ENCODE data around the gene TSHZ2.
"Not testable (repeated sequence)": the region's sequence is repeated elsewhere in the genome, so short reads cannot be mapped to it uniquely, and the experiment has no call there.

TSHZ2 gene

DNA sequence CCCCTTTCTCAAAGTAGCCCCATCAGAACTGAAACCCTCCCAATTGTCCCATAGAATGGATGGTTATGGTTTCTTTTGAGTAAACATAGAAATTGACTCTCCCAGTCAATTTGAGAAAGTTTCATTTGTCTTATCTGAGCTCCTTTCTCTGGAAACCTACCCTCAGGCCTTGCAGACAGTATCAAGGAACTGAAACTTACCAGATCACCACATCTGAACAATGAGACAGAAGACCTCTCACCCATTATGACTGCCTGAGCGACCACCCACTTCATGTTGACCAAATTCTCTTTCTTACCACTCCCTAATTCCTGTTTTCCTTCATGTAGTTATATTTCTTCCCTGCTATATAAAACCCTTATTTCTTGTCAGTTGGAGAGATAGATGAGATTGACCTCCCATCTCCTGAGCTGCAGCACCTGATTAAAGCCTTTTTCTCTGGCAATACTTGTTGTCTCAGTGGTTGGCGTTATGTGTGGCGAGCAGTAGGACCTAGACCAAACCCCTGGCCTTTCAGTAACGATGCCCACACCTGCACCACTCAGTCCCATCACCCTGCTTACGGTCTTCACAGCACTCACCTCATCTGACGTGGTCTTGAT is 482.6 kb downstream of the TSHZ2 start:
- H3K4me3 Mint-ChIP-seq, result no peak overlapping the region
- H3K27ac Mint-ChIP-seq, result no peak overlapping the region
- intact Hi-C loops (cut with micrococcal nuclease), result no loop called here
- no peaks in the 10 kb centered on the region for H3K4me1 Mint-ChIP-seq (ENCODE audit: low read depth)
- no peaks in the 10 kb centered on the region for H3K36me3 Mint-ChIP-seq (ENCODE audit: low read depth)
- H3K27me3 Mint-ChIP-seq, result no peaks in the 10 kb centered on the region
- H3K9me3 Mint-ChIP-seq, result peaks cover 36% of the 10 kb centered on the region

DNA sequence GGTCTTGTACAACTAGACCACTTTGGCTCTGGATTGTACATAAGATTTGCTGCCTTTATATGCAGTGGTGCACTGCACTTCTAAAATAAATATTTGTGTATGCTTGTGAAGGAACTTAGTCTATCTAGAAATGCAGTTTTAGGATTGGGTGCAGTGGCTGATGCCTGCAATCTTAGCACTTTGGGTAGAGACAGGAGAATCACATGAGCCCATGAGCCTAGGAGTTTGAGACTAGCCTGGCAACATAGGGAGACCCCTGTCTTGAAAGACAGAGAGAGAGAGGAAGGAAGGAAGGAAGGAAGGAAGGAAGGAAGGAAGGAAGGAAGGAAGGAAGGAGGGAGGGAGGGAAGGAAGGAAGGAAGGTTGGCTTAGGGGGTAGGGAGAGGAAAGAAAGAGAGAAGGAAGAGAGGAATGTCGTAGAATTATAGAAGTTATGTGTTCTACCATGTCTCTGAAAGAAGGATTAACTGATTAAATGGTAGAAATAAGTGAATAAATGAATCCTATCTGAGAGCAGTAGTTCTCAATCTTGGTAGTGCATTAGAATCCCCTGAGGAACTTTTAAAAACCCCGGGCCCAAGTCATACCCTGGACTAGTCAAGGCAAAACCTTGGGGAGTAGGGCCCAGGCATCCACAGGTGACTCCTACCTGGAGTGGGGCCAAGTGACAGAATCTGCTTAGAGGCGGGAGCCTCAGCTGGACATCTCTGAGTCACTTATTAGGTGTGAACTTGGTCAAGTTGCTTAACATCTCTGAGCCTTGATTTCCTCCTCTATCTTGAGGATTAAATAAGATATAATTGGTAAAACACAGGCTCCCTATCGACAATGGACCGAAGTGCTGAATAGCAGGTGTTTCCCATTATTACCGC is 491.2 kb downstream of the TSHZ2 start:
- intact Hi-C loops (cut with micrococcal nuclease), result no loop called here
- no peaks in the 10 kb centered on the region for H3K4me1 Mint-ChIP-seq (ENCODE audit: low read depth)

DNA sequence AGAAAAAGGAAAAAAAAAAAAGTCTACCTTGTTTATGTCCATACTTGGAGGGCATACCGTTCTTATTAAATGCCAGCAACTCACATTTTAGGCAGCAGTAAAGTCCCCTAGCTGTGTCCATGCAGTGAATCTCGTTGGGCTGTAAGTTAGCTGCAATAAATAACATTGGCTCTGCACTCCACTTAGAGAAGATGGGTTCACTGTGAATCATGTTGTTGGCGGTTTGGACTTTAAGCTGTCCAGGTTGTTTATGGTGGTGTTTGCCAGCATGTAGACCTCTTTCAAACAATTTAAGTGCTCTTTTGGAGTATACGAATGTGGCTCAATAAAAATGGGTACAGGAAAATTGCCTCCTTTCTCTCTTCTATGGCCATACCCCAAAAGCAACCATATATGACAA is 494.1 kb downstream of the TSHZ2 start:
- H3K4me3 Mint-ChIP-seq, result no peak overlapping the region
- intact Hi-C loops (cut with micrococcal nuclease), result no loop called here
- H3K36me3 Mint-ChIP-seq (ENCODE audit: low read depth), result no peaks in the 10 kb centered on the region
- H3K9me3 Mint-ChIP-seq, result peaks cover 9% of the 10 kb centered on the region
- peaks cover 4% of the 10 kb centered on the region for H3K27me3 Mint-ChIP-seq
- H3K4me1 Mint-ChIP-seq (ENCODE audit: low read depth), result no peaks in the 10 kb centered on the region
- no peak overlapping the region for H3K27ac Mint-ChIP-seq

More for the DNA sequence above, 491.2 kb downstream of the TSHZ2 start:
- Mint-ChIP-seq H3K27ac (no peak overlapping the region), H3K9me3 (peaks cover 9% of the 10 kb centered on the region), H3K4me3 (no peak overlapping the region), H3K27me3 (peaks cover 4% of the 10 kb centered on the region), H3K36me3 (ENCODE audit: low read depth) (no peaks in the 10 kb centered on the region)

DNA sequence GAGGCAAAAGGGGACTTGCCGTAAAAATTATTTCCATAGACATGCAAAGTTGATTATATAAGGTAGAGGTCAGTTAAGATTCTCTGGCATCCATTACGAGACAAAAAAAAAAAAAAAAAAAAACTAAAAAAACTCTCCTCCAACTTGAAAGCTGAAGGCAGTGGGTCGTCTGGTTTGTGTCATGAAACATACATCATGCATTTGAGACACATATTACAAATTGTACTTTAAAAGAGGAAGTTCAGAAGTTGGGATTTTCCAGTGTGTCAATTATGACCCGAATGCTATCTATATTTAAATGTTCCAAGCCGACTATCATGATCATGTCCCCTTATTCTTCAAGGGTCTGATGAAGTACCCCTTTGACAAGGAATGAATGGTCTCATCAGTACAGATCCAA is 496.4 kb downstream of the TSHZ2 start:
- Mint-ChIP-seq H3K27ac (no peak overlapping the region), H3K4me1 (ENCODE audit: low read depth) (no peaks in the 10 kb centered on the region), H3K9me3 (no peaks in the 10 kb centered on the region), H3K4me3 (no peak overlapping the region), H3K36me3 (ENCODE audit: low read depth) (no peaks in the 10 kb centered on the region), H3K27me3 (peaks cover 5% of the 10 kb centered on the region)
- intact Hi-C loops (cut with micrococcal nuclease), result no loop called here

DNA sequence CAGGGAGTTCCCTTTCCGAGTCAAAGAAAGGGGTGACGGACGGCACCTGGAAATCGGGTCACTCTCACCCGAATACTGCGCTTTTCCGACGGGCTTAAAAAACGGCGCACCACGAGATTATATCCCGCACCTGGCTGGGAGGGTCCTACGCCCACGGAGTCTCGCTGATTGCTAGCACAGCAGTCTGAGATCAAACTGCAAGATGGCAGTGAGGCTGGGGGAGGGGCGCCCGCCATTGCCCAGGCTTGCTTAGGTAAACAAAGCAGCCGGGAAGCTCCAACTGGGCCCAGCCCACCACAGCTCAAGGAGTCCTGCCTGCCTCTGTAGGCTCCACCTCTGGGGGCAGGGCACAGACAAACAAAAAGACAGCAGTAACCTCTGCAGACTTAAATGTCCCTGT is 500.7 kb downstream of the TSHZ2 start:
- intact Hi-C loops (cut with micrococcal nuclease); H3K9me3 Mint-ChIP-seq; H3K4me3 Mint-ChIP-seq; H3K4me1 Mint-ChIP-seq (ENCODE audit: low read depth); H3K36me3 Mint-ChIP-seq (ENCODE audit: low read depth); H3K27ac Mint-ChIP-seq; H3K27me3 Mint-ChIP-seq: not testable (repeated sequence)

DNA sequence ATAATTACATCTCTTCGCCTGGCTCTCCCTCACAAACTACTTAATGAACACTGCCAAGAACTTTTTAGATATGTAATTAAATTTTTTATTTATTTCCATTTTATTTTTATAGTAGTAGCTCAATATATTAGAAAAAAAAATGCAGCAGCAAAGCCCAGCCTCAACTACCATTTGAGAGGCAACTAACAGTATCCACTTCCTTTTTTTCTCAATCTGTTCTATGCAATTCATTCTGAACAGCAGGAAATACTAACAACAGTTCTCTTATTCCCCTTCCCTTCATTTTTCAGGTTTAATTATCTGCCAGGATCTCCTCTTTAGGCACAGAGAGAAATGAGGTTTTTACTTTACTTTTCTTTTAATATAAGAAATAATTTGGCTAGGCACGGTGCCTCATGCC is 508.8 kb downstream of the TSHZ2 start:
- H3K4me1 Mint-ChIP-seq (ENCODE audit: low read depth), result no peaks in the 10 kb centered on the region
- no peaks in the 10 kb centered on the region for H3K9me3 Mint-ChIP-seq
- H3K4me3 Mint-ChIP-seq, result no peak overlapping the region
- no peaks in the 10 kb centered on the region for H3K36me3 Mint-ChIP-seq (ENCODE audit: low read depth)
- H3K27me3 Mint-ChIP-seq, result no peaks in the 10 kb centered on the region
- H3K27ac Mint-ChIP-seq, result no peak overlapping the region
- intact Hi-C loops (cut with micrococcal nuclease), result no loop called here

DNA sequence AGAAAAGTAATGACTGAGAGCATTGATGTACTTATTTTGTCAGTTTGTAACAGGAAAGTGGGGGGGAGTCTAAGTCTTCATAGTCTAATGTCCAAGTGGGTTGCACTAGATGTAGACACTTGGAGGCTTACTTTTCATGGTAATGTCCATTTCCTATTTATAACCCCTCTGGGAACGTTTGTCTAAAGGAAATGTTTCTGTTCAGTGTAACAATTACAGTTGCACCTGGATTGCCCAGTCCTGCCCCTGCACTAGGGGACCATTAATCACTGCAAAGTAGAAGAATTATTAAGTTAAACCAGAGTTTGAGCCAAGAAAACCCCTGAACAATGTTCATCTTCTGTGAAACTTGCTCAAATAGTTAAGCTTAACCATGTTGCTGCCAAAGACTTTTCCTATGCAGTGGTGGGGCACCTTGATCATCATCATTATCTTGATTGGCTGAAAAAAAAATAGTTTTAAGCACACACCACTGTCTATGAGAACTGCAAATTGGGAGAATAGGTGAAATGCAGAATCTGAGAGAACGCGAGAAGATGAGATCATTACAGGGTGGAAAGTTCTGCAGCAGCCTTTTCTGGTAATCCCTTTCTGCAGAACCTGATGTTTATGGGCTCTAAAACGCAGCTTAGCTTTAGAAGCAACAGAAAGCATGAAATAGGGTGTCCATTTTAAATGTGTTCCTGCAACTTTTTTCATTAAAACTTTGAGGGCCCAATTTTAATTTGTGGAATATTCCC is 515.5 kb downstream of the TSHZ2 start:
- intact Hi-C loops (cut with micrococcal nuclease), result no loop called here
- Mint-ChIP-seq H3K4me1 (ENCODE audit: low read depth) (no peaks in the 10 kb centered on the region), H3K9me3 (no peaks in the 10 kb centered on the region), H3K27me3 (peaks cover 1% of the 10 kb centered on the region), H3K36me3 (ENCODE audit: low read depth) (no peaks in the 10 kb centered on the region), H3K4me3 (no peak overlapping the region), H3K27ac (no peak overlapping the region)

DNA sequence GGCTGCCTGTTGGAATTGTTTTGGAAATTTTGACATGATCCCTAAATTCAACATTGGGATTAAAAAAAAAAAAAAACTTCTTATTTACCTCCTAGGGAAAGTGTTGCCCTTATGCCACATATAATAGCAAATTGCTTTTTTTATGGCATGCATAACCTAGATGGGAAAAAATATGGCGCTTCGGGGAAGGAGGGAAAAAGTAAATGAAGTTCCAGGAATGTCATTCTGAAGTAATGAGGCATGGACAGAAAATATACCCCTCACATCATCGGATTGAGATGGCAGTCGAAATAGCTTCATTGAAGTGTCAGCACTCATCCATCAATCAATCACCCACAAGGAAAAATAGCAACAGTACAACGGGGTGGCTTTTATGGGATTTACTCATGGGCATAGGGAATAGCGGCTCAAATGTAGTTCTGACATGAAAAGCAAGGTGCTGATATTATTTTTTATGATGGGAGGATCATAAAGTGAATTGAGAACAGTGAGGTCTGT is 516.7 kb downstream of the TSHZ2 start:
- Mint-ChIP-seq H3K27me3 (peaks cover 1% of the 10 kb centered on the region), H3K4me3 (no peak overlapping the region), H3K9me3 (no peaks in the 10 kb centered on the region), H3K36me3 (ENCODE audit: low read depth) (no peaks in the 10 kb centered on the region), H3K27ac (no peak overlapping the region), H3K4me1 (ENCODE audit: low read depth) (no peaks in the 10 kb centered on the region)
- intact Hi-C loops (cut with micrococcal nuclease), result no loop called here

DNA sequence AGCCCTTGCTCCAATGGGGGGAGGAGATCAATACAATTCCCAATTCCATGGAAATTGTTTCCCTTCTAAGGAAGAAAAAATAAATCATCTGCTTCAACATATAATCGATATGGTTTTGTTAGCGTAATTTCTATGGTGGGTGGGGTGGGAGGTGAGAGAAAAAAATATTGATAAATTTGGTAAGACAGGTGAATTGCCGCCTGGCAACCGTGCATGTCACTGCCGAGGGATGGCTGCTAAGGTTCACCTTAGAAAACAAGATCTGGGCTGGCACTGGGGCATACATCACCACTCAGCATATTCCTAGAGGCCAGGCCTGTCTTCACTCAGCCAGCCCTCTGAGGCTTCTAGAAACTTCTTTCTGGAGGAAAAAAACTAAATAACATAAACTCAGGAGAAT is 517.4 kb downstream of the TSHZ2 start:
- Mint-ChIP-seq H3K36me3 (ENCODE audit: low read depth) (no peaks in the 10 kb centered on the region), H3K27ac (no peak overlapping the region), H3K4me3 (no peak overlapping the region), H3K4me1 (ENCODE audit: low read depth) (no peaks in the 10 kb centered on the region), H3K27me3 (peaks cover 1% of the 10 kb centered on the region), H3K9me3 (no peaks in the 10 kb centered on the region)
- intact Hi-C loops (cut with micrococcal nuclease), result no loop called here

DNA sequence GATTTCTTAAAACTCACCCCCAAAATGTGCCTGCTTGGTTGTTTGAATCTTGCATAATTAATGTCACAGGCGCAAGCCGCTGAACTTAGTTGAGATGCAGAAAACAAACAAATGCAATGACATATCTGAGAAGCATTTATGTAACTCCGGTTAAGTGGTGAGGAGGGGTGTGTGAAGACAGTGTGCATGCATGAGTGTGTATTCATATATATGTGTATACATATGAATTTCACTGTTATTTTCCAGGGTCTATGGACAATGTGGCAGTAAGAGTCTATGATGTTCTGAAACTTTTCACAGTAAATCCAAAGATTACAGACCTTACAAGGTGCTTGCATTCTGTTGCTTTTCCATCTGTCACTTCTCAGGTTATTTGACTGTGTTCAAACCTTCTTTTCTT is 518.5 kb downstream of the TSHZ2 start:
- no peaks in the 10 kb centered on the region for H3K9me3 Mint-ChIP-seq
- H3K36me3 Mint-ChIP-seq (ENCODE audit: low read depth), result no peaks in the 10 kb centered on the region
- intact Hi-C loops (cut with micrococcal nuclease), result no loop called here
- H3K4me1 Mint-ChIP-seq (ENCODE audit: low read depth), result no peaks in the 10 kb centered on the region
- H3K4me3 Mint-ChIP-seq, result no peak overlapping the region
- H3K27ac Mint-ChIP-seq, result no peak overlapping the region
- H3K27me3 Mint-ChIP-seq, result peaks cover 4% of the 10 kb centered on the region

DNA sequence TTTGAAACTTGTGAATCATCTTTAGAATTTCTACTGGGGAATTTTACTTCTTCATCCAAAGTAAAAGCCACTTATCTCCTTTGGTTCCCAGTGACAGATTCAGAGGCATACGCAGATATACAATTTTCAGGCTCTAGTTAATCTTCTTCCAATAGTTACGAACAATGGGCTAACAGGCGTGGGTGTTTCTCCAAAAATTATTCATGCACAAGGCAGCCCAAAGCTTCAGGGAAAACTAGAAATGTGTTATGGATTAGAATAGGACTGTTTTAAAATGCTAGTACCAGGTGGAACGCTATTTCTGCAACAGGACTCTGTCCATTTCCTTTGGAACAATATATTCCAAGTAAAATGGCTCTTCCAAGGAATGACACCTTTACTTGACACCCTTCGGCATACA is 519.3 kb downstream of the TSHZ2 start:
- Mint-ChIP-seq H3K4me3 (no peak overlapping the region), H3K9me3 (no peaks in the 10 kb centered on the region), H3K27ac (no peak overlapping the region), H3K36me3 (ENCODE audit: low read depth) (no peaks in the 10 kb centered on the region), H3K27me3 (peaks cover 11% of the 10 kb centered on the region), H3K4me1 (ENCODE audit: low read depth) (no peaks in the 10 kb centered on the region)
- intact Hi-C loops (cut with micrococcal nuclease), result no loop called here

DNA sequence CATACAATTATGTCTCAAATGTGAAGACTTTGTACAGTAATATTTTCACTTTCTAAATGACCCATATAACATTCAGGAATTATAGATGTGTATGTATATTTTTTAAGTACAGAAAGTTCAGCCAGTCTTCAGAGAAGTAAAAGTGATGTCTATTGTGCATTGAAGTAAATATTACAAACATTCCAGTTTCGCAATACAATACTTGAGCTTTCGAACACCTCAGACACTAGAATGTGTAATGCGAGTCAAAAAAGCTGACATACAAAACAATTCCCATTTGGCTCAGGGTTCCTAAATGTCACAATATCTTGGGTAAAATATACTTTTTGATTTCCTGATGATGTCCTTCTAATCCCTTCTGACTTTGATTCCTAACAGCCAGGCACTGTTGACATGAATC is 520.1 kb downstream of the TSHZ2 start:
- H3K27ac Mint-ChIP-seq, result no peak overlapping the region
- H3K4me1 Mint-ChIP-seq (ENCODE audit: low read depth), result no peaks in the 10 kb centered on the region
- H3K36me3 Mint-ChIP-seq (ENCODE audit: low read depth), result no peaks in the 10 kb centered on the region
- H3K4me3 Mint-ChIP-seq, result no peak overlapping the region
- intact Hi-C loops (cut with micrococcal nuclease), result no loop called here
- H3K9me3 Mint-ChIP-seq, result no peaks in the 10 kb centered on the region
- peaks cover 13% of the 10 kb centered on the region for H3K27me3 Mint-ChIP-seq

DNA sequence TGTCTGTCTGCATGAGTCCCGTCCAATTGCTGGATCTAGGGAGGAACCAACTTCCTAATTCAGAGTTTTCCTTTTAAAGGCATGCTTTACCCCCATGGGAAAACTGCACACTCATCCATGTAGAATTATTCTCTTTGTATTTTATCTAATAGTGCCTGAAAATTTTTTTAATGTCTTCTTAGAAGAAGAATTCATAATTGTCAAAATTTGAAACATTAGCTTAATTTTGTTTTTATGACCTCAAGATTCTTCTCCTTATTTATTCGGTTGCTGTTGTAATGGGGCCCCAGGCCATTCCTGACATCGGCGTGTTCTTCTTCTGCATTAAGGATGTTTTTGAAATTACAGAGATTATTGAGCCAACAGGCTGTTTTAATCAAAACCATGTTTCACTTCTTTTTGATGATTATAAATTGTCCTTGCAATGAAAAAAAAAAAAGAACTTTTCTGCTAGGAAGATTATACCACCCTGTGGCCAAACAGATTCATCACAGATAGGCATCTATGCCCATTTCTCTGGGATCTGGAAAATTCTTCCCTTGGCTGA is 521.2 kb downstream of the TSHZ2 start:
- no peaks in the 10 kb centered on the region for H3K36me3 Mint-ChIP-seq (ENCODE audit: low read depth)
- no peaks in the 10 kb centered on the region for H3K4me1 Mint-ChIP-seq (ENCODE audit: low read depth)
- intact Hi-C loops (cut with micrococcal nuclease), result no loop called here
- no peak overlapping the region for H3K4me3 Mint-ChIP-seq
- H3K9me3 Mint-ChIP-seq, result no peaks in the 10 kb centered on the region
- H3K27ac Mint-ChIP-seq, result no peak overlapping the region
- H3K27me3 Mint-ChIP-seq, result peaks cover 13% of the 10 kb centered on the region

DNA sequence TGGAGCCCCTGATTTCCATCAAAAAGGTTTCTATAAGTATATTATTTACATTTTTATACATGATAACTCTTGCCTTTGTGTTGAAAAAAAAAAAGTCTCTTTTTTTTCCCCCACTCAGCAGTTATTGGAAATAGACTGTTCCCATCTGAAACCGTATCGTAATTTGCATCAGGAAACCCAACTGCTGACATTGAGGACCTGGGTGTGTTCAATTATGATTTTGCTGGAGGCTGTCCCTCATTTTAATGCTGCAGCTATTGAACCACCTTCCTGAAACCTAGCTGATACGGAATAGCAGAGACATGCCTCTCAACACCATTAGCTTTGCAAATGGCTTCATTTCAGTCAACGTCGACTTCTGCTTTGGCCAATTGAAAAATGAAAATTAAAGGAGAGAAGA is 522.6 kb downstream of the TSHZ2 start:
- Mint-ChIP-seq H3K36me3 (ENCODE audit: low read depth) (no peaks in the 10 kb centered on the region), H3K27ac (no peak overlapping the region), H3K27me3 (peaks cover 13% of the 10 kb centered on the region), H3K4me1 (ENCODE audit: low read depth) (no peaks in the 10 kb centered on the region), H3K4me3 (no peak overlapping the region), H3K9me3 (no peaks in the 10 kb centered on the region)
- intact Hi-C loops (cut with micrococcal nuclease), result no loop called here
